ENCODE results near the gene STX1B.

- no peak for TF ChIP-seq EP300 (IDR thresholded peaks at IDR 0.05)
- no peak for TF ChIP-seq POLR2A (IDR thresholded peaks at IDR 0.05)
- no peak for TF ChIP-seq CTCF (IDR thresholded peaks at IDR 0.05)
Measured at GRCh38 chr16:31006086-31006385, 4.4 kb downstream of the STX1B start.

All from tibial nerve (tissue), 4 donors.